ENCODE data around the gene LZTFL1.
A peak's percentile ranks its signal among the peaks of the same experiment; 100 is the strongest.

Gene LZTFL1

GRCh38 chr3:45832699-45833098 lies 9.2 kb downstream of the LZTFL1 start:
- Histone ChIP-seq H3K4me3 (ENCODE audit: low read depth in 1 of 2, low read length in 2 of 2) (no peak overlapping the region), H3K36me3 (ENCODE audit: control insufficient read depth in 1 of 2, insufficient read depth in 2 of 2, low read length in 2 of 2) (peaks cover 39 to 60% of the 10 kb centered on the region in 2 donors), H3K9me3 (ENCODE audit: control insufficient read depth in 1 of 2, low read length in 2 of 2) (no peaks in the 10 kb centered on the region), H3K27ac (ENCODE audit: low read length) (no peak overlapping the region), H3K4me1 (ENCODE audit: control insufficient read depth in 1 of 2, insufficient read depth in 2 of 2, low read length in 2 of 2) (no peaks in the 10 kb centered on the region), H3K27me3 (ENCODE audit: low read depth, low read length) (no peaks in the 10 kb centered on the region)

- no peak overlapping the region for H3K4me3 ChIP-seq (ENCODE audit: low read depth in 1 of 2, low read length in 2 of 2)
- no peaks in the 10 kb centered on the region for H3K9me3 ChIP-seq (ENCODE audit: control insufficient read depth in 1 of 2, low read length in 2 of 2)
- H3K36me3 ChIP-seq (ENCODE audit: control insufficient read depth in 1 of 2, insufficient read depth in 2 of 2, low read length in 2 of 2): peaks cover 51% of the 10 kb centered on the region in 2 donors
- no peaks in the 10 kb centered on the region for H3K4me1 ChIP-seq (ENCODE audit: control insufficient read depth in 1 of 2, insufficient read depth in 2 of 2, low read length in 2 of 2)
- H3K27me3 ChIP-seq (ENCODE audit: low read depth, low read length): no peaks in the 10 kb centered on the region
- no peak overlapping the region for H3K27ac ChIP-seq (ENCODE audit: low read length)
Observed at GRCh38 chr3:45830121-45830520, 11.8 kb downstream of the LZTFL1 start.

- H3K9me3 ChIP-seq (ENCODE audit: control insufficient read depth in 1 of 2, low read length in 2 of 2): no peaks in the 10 kb centered on the region
- no peak overlapping the region for H3K4me3 ChIP-seq (ENCODE audit: low read depth in 1 of 2, low read length in 2 of 2)
- no peaks in the 10 kb centered on the region for H3K4me1 ChIP-seq (ENCODE audit: control insufficient read depth in 1 of 2, insufficient read depth in 2 of 2, low read length in 2 of 2)
- peaks cover 39 to 42% of the 10 kb centered on the region in 2 donors for H3K36me3 ChIP-seq (ENCODE audit: control insufficient read depth in 1 of 2, insufficient read depth in 2 of 2, low read length in 2 of 2)
- no peak overlapping the region for H3K27ac ChIP-seq (ENCODE audit: low read length)
- H3K27me3 ChIP-seq (ENCODE audit: low read depth, low read length): no peaks in the 10 kb centered on the region
Observed at GRCh38 chr3:45826908-45827307, 15.0 kb downstream of the LZTFL1 start.

- H3K9me3 ChIP-seq (ENCODE audit: control insufficient read depth in 1 of 2, low read length in 2 of 2): no peaks in the 10 kb centered on the region
- no peaks in the 10 kb centered on the region for H3K27me3 ChIP-seq (ENCODE audit: low read depth, low read length)
- H3K27ac ChIP-seq (ENCODE audit: low read length): no peak overlapping the region
- H3K4me3 ChIP-seq (ENCODE audit: low read depth in 1 of 2, low read length in 2 of 2): no peak overlapping the region
- peaks cover 39 to 47% of the 10 kb centered on the region in 2 donors for H3K36me3 ChIP-seq (ENCODE audit: control insufficient read depth in 1 of 2, insufficient read depth in 2 of 2, low read length in 2 of 2)
- H3K4me1 ChIP-seq (ENCODE audit: control insufficient read depth in 1 of 2, insufficient read depth in 2 of 2, low read length in 2 of 2): no peaks in the 10 kb centered on the region
Observed at GRCh38 chr3:45826321-45826720, 15.6 kb downstream of the LZTFL1 start.

GRCh38 chr3:45821127-45821526 lies 20.8 kb downstream of the LZTFL1 start:
- H3K4me3 ChIP-seq (ENCODE audit: low read depth in 1 of 2, low read length in 2 of 2): no peak overlapping the region
- H3K27me3 ChIP-seq (ENCODE audit: low read depth, low read length): no peaks in the 10 kb centered on the region
- H3K9me3 ChIP-seq (ENCODE audit: control insufficient read depth in 1 of 2, low read length in 2 of 2): no peaks in the 10 kb centered on the region

GRCh38 chr3:45819543-45819942 lies 22.4 kb downstream of the LZTFL1 start:
- Histone ChIP-seq H3K4me1 (ENCODE audit: control insufficient read depth in 1 of 2, insufficient read depth in 2 of 2, low read length in 2 of 2) (peaks cover 10 to 19% of the 10 kb centered on the region in 2 donors), H3K4me3 (ENCODE audit: low read depth in 1 of 2, low read length in 2 of 2) (no peak overlapping the region), H3K27ac (ENCODE audit: low read length) (no peak overlapping the region), H3K9me3 (ENCODE audit: control insufficient read depth in 1 of 2, low read length in 2 of 2) (no peaks in the 10 kb centered on the region), H3K27me3 (ENCODE audit: low read depth, low read length) (no peaks in the 10 kb centered on the region), H3K36me3 (ENCODE audit: control insufficient read depth in 1 of 2, insufficient read depth in 2 of 2, low read length in 2 of 2) (peaks cover 10 to 20% of the 10 kb centered on the region in 2 donors)

More at GRCh38 chr3:45821127-45821526, 20.8 kb downstream of the LZTFL1 start:
- Histone ChIP-seq H3K4me1 (ENCODE audit: control insufficient read depth in 1 of 2, insufficient read depth in 2 of 2, low read length in 2 of 2) (peaks cover 8 to 19% of the 10 kb centered on the region in 2 donors), H3K36me3 (ENCODE audit: control insufficient read depth in 1 of 2, insufficient read depth in 2 of 2, low read length in 2 of 2) (peaks cover 22 to 31% of the 10 kb centered on the region in 2 donors), H3K27ac (ENCODE audit: low read length) (no peak overlapping the region)

GRCh38 chr3:45817831-45818522 lies 23.9 kb downstream of the LZTFL1 start:
- Histone ChIP-seq H3K4me1 (ENCODE audit: control insufficient read depth in 1 of 2, insufficient read depth in 2 of 2, low read length in 2 of 2) (peaks cover 10 to 19% of the 10 kb centered on the region in 2 donors), H3K4me3 (ENCODE audit: low read depth in 1 of 2, low read length in 2 of 2) (no peak overlapping the region), H3K27me3 (ENCODE audit: low read depth, low read length) (no peaks in the 10 kb centered on the region), H3K36me3 (ENCODE audit: control insufficient read depth in 1 of 2, insufficient read depth in 2 of 2, low read length in 2 of 2) (peaks cover 7 to 16% of the 10 kb centered on the region in 2 donors), H3K27ac (ENCODE audit: low read length) (peak overlapping the region; percentile 43), H3K9me3 (ENCODE audit: control insufficient read depth in 1 of 2, low read length in 2 of 2) (no peaks in the 10 kb centered on the region)

- H3K4me3 ChIP-seq (ENCODE audit: low read depth in 1 of 2, low read length in 2 of 2): no peak overlapping the region
- H3K36me3 ChIP-seq (ENCODE audit: control insufficient read depth in 1 of 2, insufficient read depth in 2 of 2, low read length in 2 of 2): peaks cover 6 to 7% of the 10 kb centered on the region in 2 donors
- H3K4me1 ChIP-seq (ENCODE audit: control insufficient read depth in 1 of 2, insufficient read depth in 2 of 2, low read length in 2 of 2): peaks cover 10 to 19% of the 10 kb centered on the region in 2 donors
- no peaks in the 10 kb centered on the region for H3K27me3 ChIP-seq (ENCODE audit: low read depth, low read length)
- no peaks in the 10 kb centered on the region for H3K9me3 ChIP-seq (ENCODE audit: control insufficient read depth in 1 of 2, low read length in 2 of 2)
- H3K27ac ChIP-seq (ENCODE audit: low read length): no peak overlapping the region
Observed at GRCh38 chr3:45816544-45816943, 25.4 kb downstream of the LZTFL1 start.

- Histone ChIP-seq H3K36me3 (ENCODE audit: control insufficient read depth in 1 of 2, insufficient read depth in 2 of 2, low read length in 2 of 2) (no peaks in the 10 kb centered on the region), H3K27me3 (ENCODE audit: low read depth, low read length) (no peaks in the 10 kb centered on the region), H3K4me1 (ENCODE audit: control insufficient read depth in 1 of 2, insufficient read depth in 2 of 2, low read length in 2 of 2) (peaks cover 10 to 19% of the 10 kb centered on the region in 2 donors), H3K4me3 (ENCODE audit: low read depth in 1 of 2, low read length in 2 of 2) (no peak overlapping the region), H3K27ac (ENCODE audit: low read length) (no peak overlapping the region), H3K9me3 (ENCODE audit: control insufficient read depth in 1 of 2, low read length in 2 of 2) (no peaks in the 10 kb centered on the region)
Observed at GRCh38 chr3:45814322-45814721, 27.6 kb downstream of the LZTFL1 start.

- Histone ChIP-seq H3K27ac (ENCODE audit: low read length) (no peak overlapping the region), H3K4me3 (ENCODE audit: low read depth in 1 of 2, low read length in 2 of 2) (no peak overlapping the region), H3K9me3 (ENCODE audit: control insufficient read depth in 1 of 2, low read length in 2 of 2) (no peaks in the 10 kb centered on the region), H3K4me1 (ENCODE audit: control insufficient read depth in 1 of 2, insufficient read depth in 2 of 2, low read length in 2 of 2) (no peaks in the 10 kb centered on the region), H3K27me3 (ENCODE audit: low read depth, low read length) (no peaks in the 10 kb centered on the region), H3K36me3 (ENCODE audit: control insufficient read depth in 1 of 2, insufficient read depth in 2 of 2, low read length in 2 of 2) (peaks cover 0 to 2% of the 10 kb centered on the region in 2 donors)
Observed at GRCh38 chr3:45807681-45808540, 34.0 kb downstream of the LZTFL1 start.

GRCh38 chr3:45807133-45807532 lies 34.8 kb downstream of the LZTFL1 start:
- Histone ChIP-seq H3K4me1 (ENCODE audit: control insufficient read depth in 1 of 2, insufficient read depth in 2 of 2, low read length in 2 of 2) (no peaks in the 10 kb centered on the region), H3K27ac (ENCODE audit: low read length) (no peak overlapping the region), H3K4me3 (ENCODE audit: low read depth in 1 of 2, low read length in 2 of 2) (no peak overlapping the region), H3K27me3 (ENCODE audit: low read depth, low read length) (no peaks in the 10 kb centered on the region), H3K36me3 (ENCODE audit: control insufficient read depth in 1 of 2, insufficient read depth in 2 of 2, low read length in 2 of 2) (peaks cover 0 to 2% of the 10 kb centered on the region in 2 donors), H3K9me3 (ENCODE audit: control insufficient read depth in 1 of 2, low read length in 2 of 2) (no peaks in the 10 kb centered on the region)

Measured in muscle layer of duodenum (tissue), 2 donors.